AG10803 (cell line): Measurements from ENCODE around the gene CLP1.
A peak's percentile ranks its signal among the peaks of the same experiment; 100 is the strongest.
"Not testable (repeated sequence)": the region's sequence is repeated elsewhere in the genome, so short reads cannot be mapped to it uniquely, and the experiment has no call there.

Experiments
- DNase-seq: peaks from one replicate; pipeline ENCODE4 v3.0.0; 2010; ENCODE audit warnings: low read depth
- H3K4me3 ChIP-seq: 2 replicates; pipeline ENCODE4 v1.5.1; 2011; ENCODE audit warnings: mild to moderate bottlenecking, low read length, control low read depth
- CTCF ChIP-seq: conservative IDR thresholded peaks from 2 replicates; pipeline ENCODE4 v1.5.1; 2011; ENCODE audit warnings: mild to moderate bottlenecking, low read length, control low read depth, inconsistent platforms

CLP1 gene

DNA sequence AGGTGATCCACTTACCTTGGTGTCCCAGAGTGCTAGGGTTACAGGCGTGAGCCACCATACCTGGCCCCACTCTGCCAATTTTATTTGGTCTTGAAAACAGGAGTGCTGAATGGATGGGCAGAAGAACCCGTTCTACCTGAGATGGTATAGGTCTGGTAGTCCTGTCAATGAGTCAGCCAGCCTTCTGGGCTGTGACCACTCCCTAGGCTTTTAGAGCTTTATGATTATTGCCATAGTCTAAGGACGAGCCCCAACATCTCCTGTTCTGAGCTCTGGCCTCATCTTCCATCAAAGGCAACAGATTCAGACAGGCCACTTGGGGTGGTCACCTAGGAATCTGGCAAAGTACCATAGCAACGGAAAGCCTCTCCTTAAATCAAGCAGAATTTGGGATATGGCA, 21.8 kb downstream of the CLP1 start:
- DNase-seq, result no peak
- no peak overlapping the region for H3K4me3 ChIP-seq
- no peak for TF ChIP-seq CTCF

- TF ChIP-seq CTCF, result no peak
- no peak overlapping the region for H3K4me3 ChIP-seq
- peak; percentile 13 for DNase-seq
These were observed 23.0 kb downstream of the CLP1 start for GRCh38 chr11:57680552-57680874.

DNA sequence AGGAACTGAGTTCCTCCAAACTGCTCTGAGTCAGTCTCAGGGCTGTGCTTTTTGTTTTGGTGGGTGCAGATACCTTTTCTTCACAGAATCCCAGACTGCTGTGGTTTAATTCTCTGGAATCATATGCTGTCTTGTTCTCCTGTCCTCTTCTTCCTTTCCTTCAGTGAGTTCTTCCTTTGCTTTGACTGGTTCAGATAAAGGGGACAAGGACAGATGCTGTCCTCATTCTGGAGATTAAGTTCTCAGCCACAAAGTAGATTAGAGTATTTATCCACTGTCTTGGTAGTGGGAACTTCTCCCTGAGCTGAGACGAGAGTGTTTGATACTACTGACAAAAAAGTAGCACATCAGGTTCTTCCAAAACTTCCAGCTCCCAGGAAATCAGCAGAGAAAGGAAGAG, 23.6 kb downstream of the CLP1 start:
- H3K4me3 ChIP-seq, result no peak overlapping the region
- no peak for TF ChIP-seq CTCF
- DNase-seq, result no peak

- DNase-seq, result not testable (repeated sequence)
These were observed 32.9 kb downstream of the CLP1 start for GRCh38 chr11:57690474-57690873.

GRCh38 chr11:57698843-57699365, 41.3 kb downstream of the CLP1 start:
- no peak for TF ChIP-seq CTCF
- H3K4me3 ChIP-seq, result no peak overlapping the region
- no peak for DNase-seq

More at GRCh38 chr11:57690474-57690873, 32.9 kb downstream of the CLP1 start:
- H3K4me3 ChIP-seq, result not testable (repeated sequence)

GRCh38 chr11:57699813-57700212, 42.3 kb downstream of the CLP1 start:
- no peak for TF ChIP-seq CTCF
- DNase-seq, result no peak
- no peak overlapping the region for H3K4me3 ChIP-seq

GRCh38 chr11:57700425-57700824, 42.9 kb downstream of the CLP1 start:
- DNase-seq, result no peak
- TF ChIP-seq CTCF, result no peak; the same call in 1 of the 2 replicates
- H3K4me3 ChIP-seq, result no peak overlapping the region

DNA sequence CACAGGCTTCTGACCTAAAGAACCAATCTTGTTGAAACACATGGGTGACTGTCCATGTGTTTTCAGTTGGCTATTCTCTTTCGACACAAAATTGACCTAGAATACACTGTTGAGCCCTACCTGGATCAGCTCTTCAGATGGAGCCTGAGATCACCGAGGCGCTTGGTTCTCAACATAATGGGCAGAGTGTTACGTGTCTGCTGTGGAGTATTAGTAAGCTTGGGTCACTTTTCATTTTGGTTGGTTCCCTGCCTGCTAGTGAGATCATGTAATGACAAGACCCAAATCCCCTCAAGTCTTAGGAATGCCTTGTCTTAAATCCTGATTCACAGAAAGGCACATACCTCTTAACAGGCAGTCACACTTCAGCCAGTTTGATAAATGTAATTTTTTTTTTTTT, 45.8 kb downstream of the CLP1 start:
- no peak for TF ChIP-seq CTCF
- H3K4me3 ChIP-seq, result no peak overlapping the region

More for the DNA sequence above, 45.8 kb downstream of the CLP1 start:
- DNase-seq, result no peak
